GM06990 (cell line): ENCODE results near the gene COX20.

Experiments
- DNase-seq: peaks from one replicate; pipeline ENCODE4 v3.0.0-alpha.2; 2011; ENCODE audit not compliant: insufficient read length; ENCODE audit errors: extremely low read depth
- H3K27me3 ChIP-seq: replicated peaks from 2 replicates; pipeline ENCODE4 v1.6.0; 2011; ENCODE audit warnings: low read length; ENCODE audit not compliant: control insufficient read depth, insufficient read depth
- H3K36me3 ChIP-seq: 2 replicates; pipeline ENCODE4 v1.5.1; 2011; ENCODE audit warnings: low read length; ENCODE audit not compliant: control insufficient read depth, insufficient read depth
- H3K4me3 ChIP-seq: replicated peaks from 2 replicates; pipeline ENCODE4 v1.5.1; 2011; ENCODE audit warnings: low read depth, mild to moderate bottlenecking, control low read depth, low read length
- TF ChIP-seq, protein P1 (sequence below): IDR thresholded peaks from 2 replicates; pipeline ENCODE4 v1.5.1; 2011; ENCODE audit warnings: low read length, control low read depth, mild to moderate bottlenecking, inconsistent platforms; ENCODE audit not compliant: insufficient read depth, poor library complexity, severe bottlenecking

Gene COX20

DNA sequence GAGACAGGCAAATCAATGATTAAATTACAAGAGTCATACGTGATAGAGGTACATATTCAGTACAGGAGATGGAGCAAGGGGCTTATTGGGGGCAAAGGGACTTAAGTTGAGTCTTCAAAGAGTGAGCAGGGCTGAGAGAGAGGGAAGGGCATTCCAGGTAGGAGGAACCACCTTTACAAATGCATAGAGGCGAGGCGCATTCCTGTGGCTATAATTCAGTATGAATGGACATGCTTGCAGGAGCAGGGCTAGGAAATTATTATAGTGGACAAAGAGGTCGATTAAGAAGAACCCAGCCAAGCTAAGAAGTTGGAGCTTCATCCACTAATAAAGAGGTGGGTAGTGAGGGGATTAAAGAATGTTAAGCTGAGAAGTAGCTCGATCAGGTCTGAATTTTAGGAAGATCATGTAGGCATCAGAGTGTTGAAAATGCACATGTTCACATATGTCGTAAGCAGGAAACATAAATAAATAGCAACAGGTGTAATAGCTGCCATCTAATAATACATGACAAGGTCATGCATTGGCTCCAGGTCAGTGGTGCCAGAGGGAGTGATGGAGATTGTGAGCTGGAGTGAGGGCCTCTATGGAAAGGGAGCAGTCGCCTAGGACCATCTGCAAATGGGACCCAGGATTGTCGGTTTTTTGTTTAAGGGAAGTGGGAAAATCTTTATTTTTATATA, 40.9 kb downstream of the COX20 start:
- TF ChIP-seq, protein P1, sequence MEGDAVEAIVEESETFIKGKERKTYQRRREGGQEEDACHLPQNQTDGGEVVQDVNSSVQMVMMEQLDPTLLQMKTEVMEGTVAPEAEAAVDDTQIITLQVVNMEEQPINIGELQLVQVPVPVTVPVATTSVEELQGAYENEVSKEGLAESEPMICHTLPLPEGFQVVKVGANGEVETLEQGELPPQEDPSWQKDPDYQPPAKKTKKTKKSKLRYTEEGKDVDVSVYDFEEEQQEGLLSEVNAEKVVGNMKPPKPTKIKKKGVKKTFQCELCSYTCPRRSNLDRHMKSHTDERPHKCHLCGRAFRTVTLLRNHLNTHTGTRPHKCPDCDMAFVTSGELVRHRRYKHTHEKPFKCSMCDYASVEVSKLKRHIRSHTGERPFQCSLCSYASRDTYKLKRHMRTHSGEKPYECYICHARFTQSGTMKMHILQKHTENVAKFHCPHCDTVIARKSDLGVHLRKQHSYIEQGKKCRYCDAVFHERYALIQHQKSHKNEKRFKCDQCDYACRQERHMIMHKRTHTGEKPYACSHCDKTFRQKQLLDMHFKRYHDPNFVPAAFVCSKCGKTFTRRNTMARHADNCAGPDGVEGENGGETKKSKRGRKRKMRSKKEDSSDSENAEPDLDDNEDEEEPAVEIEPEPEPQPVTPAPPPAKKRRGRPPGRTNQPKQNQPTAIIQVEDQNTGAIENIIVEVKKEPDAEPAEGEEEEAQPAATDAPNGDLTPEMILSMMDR = no peak
- H3K4me3 ChIP-seq = no peak overlapping the region

DNA sequence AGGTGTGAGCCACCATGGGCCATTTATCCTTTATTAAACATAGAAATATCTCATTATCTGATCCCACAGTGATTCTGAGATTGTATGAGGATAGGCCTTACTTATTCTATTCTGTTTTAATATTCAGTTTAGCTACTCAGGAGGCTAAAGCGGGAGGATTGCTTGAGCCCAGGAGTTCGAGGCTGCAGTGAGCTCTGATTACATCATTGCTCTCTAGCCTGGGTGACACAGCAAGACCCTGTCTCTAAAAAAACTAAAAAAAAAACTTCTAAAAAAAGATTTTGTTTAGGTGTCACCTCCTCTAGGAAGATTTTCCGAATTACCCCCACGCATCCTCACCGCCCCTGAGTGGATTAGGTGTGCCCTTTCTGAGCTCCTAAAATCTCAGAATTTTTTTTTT, 43.2 kb downstream of the COX20 start:
- TF ChIP-seq, protein P1 = no peak
- Histone ChIP-seq H3K4me3 (no peak overlapping the region), H3K36me3 (no peaks in the 10 kb centered on the region), H3K27me3 (no peaks in the 10 kb centered on the region)
- no peak for DNase-seq

More for the DNA sequence above, 40.9 kb downstream of the COX20 start:
- Histone ChIP-seq H3K27me3 (no peaks in the 10 kb centered on the region), H3K36me3 (no peaks in the 10 kb centered on the region)
- DNase-seq = no peak

DNA sequence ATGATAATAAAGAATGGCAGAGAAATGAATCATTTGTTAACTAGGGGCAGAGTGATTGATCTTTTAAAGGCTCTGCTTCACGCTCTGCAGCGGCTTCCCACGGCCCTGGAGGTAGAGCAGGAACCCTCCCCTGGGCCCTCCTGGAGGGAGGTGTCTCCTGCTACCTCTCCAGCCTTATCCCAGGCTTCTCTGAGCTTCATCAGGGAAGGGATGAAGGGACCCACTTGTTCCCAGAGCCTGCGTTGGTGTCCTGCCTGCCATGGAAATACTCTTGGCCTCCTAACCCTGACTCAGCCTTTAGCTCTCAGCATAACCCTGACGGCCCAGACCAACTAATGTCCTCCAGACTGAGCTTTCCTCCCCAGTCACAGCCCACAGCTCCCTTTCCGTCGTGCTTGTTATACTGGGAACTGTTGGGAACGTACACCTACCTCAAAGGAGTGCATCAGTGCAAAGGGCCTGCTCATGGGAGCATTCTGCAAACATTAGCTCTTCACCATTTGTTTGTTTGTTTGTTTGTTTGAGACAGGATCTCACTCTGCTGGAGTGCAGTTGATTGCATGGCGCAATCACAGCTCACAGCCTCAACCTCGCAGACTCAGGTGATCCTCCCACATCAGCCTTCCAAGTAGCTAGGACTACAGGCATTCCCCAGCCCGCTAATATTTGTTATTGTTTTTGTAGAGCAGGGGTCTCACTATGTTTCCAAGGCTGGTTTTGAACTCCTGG, 46.3 kb downstream of the COX20 start:
- TF ChIP-seq, protein P1 = no peak
- H3K36me3 ChIP-seq = no peaks in the 10 kb centered on the region
- no peaks in the 10 kb centered on the region for H3K27me3 ChIP-seq
- no peak for DNase-seq
- no peak overlapping the region for H3K4me3 ChIP-seq

DNA sequence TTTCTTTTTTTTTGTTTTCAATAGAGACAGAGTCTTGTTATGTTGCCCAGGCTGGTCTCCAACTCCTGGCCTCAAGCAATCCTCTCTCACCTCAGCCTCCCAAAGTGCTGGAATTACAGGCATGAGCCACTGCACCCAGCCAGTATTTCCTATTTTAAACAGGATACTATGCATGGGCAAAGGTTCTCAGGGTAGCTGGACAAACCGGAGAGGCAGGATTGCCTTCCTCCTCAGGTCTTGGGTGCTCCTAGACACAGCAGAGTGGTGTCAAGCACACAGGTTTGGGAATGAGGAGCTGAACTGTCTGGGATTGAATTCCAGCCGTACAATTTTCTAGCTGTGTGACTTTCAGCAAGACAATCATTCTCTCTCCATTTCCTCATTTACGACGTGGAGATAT, 51.8 kb downstream of the COX20 start:
- H3K4me3 ChIP-seq = no peak overlapping the region
- no peaks in the 10 kb centered on the region for H3K36me3 ChIP-seq
- H3K27me3 ChIP-seq = no peaks in the 10 kb centered on the region
- TF ChIP-seq, protein P1 = no peak
- no peak for DNase-seq

DNA sequence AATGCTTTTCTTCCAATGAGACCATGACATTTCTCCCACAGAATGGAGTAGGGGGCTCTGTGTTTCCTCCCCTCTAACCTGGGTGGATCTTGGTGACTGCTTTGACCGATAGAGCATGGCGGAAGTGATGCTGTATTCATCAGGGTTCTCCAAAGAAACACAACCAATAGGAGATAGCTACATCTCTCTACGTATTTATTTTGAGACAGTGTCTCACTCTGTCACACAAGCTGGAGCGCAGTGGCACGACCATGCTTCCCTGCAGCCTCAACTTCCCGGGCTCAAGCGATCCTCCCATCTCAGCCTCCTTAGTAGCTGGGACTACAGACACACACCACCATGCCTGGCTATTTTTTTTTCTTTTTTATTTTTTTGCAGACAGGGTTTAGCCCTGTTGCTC, 58.4 kb downstream of the COX20 start:
- Histone ChIP-seq H3K4me3 (no peak overlapping the region), H3K27me3 (no peaks in the 10 kb centered on the region), H3K36me3 (no peaks in the 10 kb centered on the region)
- TF ChIP-seq, protein P1 = no peak
- no peak for DNase-seq
